Kidney (tissue), 14 donors: Measurements from ENCODE around the gene CASP6. TPM values are rescaled to one million over a fixed set of nuclear protein-coding genes. Genes with fewer than 3 reads are reported as not detected.

Source experiments
- DNase-seq, 5 donors: peaks; one replicate each; pipeline ENCODE4 v3.0.0-alpha.2; 2013 to 2020
- FAIRE-seq: peaks from 2 replicates; lab custom pipeline; 2012; peaks lifted over from hg19 to GRCh38; lab: Jason Lieb, UNC
- H3K27ac ChIP-seq, 2 donors: one replicate each; pipeline ENCODE4 v1.7.0; 2013; ENCODE audit warnings: low read depth in 2 of 2, low read length in 2 of 2, inconsistent platforms in 1 of 2
- H3K27me3 ChIP-seq: one replicate; pipeline ENCODE4 v1.7.1; 2013; ENCODE audit warnings: low read length, inconsistent platforms; ENCODE audit not compliant: control insufficient read depth, insufficient read depth
- H3K36me3 ChIP-seq, 3 donors: one replicate each; pipeline versions ENCODE4 v1.7.0 to v1.7.1; 2013; ENCODE audit warnings: low read length in 3 of 3, control low read depth in 1 of 3, inconsistent platforms in 1 of 3; ENCODE audit not compliant: insufficient read depth in 3 of 3, control insufficient read depth in 2 of 3
- H3K4me1 ChIP-seq, 3 donors: one replicate each; pipeline versions ENCODE4 v1.7.0 to v1.7.1; 2013; ENCODE audit warnings: low read length in 3 of 3, inconsistent platforms in 1 of 3, low read depth in 1 of 3; ENCODE audit not compliant: control insufficient read depth in 2 of 3, insufficient read depth in 2 of 3
- H3K4me3 ChIP-seq, 3 donors: one replicate each; pipeline versions ENCODE4 v1.7.0 to v1.8.1; 2013; ENCODE audit warnings: low read length in 3 of 3, control low read depth in 1 of 3, inconsistent platforms in 1 of 3
- H3K9ac ChIP-seq, 3 donors: one replicate each; pipeline versions ENCODE4 v1.7.0 to v1.7.1; 2013; ENCODE audit warnings: low read length in 3 of 3, control low read depth in 1 of 3, inconsistent platforms in 1 of 3
- H3K9me3 ChIP-seq, 3 donors: one replicate each; pipeline versions ENCODE4 v1.7.0 to v1.7.1; 2013; ENCODE audit warnings: low read length in 3 of 3, control low read depth in 1 of 3, inconsistent platforms in 1 of 3; ENCODE audit not compliant: control insufficient read depth in 2 of 3, insufficient read depth in 1 of 3
- intact Hi-C: fragments of 100-400 bp; cut with DNase I; formaldehyde crosslinking; loops from one replicate; pipeline ENCODE4 v1.11.1; 2022
- polyA plus RNA-seq: library from polyadenylated mRNA; stranded (reverse); fragments of 350-450 nt; fragmentation: Illumina TruSeq; extraction: RNeasy Lipid Tissue Mini Kit (QIAGEN cat#74804); gene quantifications from one replicate; pipeline ENCODE4 v1.2.3, GENCODE V29; 2014; ENCODE audit warnings: low read depth, low replicate concordance; ENCODE audit not compliant: insufficient read depth
- total RNA-seq: library from RNA; stranded (reverse); fragmentation: NEBNext Ultra II Directional; extraction: Animal tissue kit (Norgen Biotek cat#: 25700); gene quantifications from one replicate; pipeline ENCODE4 v1.2.1, GENCODE V29; 2021
- TF ChIP-seq, protein P1 (sequence below): IDR thresholded peaks from 3 replicates; pipeline ENCODE4 v1.5.1; 2012; ENCODE audit warnings: mild to moderate bottlenecking, moderate library complexity, borderline replicate concordance; ENCODE audit not compliant: insufficient read depth; ENCODE audit errors: extremely low read depth
- donor health status: control.
- donor health status: control.
- donor health status: control.
- donor health status: control.
- donor health status: control.
- donor health status: DM: yes; HTN: yes; CAD: no.
- donor health status: Normal renal cell carcinoma (clear cell type).

CASP6 gene
- total and polyA plus RNA-seq, 2 donors from 2014 or later, result 20.7 to 21.6 TPM

DNA sequence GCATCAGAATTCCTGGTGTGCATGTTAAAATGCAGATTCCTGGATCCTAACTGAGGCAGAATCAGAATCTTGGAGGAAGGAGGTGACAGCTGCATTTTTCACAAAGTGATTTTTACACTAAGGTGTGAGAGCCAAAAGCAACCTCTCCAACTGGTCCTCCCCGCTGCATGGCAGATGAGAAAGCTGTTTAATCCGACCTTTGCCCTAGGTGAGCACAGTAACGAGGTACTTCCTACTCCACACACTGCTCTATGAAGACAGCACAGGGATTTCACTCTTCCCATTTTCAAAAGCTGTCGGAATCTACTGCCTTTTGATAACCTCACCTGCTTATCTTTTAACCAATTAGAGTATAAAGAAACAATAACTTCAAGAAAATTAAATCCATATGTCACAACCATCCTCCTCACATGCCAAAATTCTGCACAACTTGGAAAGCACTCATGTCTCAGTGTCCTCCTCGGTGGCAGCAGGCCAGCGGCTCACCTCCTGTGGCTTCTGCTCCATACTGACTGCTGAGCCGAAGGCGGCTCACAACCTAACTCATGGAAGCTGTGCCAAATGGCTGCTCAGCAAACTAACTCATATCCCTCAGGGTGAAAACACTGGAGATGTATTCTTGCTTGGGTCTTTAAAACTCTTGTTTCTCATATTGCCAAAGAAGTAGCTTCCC is 3.6 kb downstream of the CASP6 start:
- TF ChIP-seq, protein P1, sequence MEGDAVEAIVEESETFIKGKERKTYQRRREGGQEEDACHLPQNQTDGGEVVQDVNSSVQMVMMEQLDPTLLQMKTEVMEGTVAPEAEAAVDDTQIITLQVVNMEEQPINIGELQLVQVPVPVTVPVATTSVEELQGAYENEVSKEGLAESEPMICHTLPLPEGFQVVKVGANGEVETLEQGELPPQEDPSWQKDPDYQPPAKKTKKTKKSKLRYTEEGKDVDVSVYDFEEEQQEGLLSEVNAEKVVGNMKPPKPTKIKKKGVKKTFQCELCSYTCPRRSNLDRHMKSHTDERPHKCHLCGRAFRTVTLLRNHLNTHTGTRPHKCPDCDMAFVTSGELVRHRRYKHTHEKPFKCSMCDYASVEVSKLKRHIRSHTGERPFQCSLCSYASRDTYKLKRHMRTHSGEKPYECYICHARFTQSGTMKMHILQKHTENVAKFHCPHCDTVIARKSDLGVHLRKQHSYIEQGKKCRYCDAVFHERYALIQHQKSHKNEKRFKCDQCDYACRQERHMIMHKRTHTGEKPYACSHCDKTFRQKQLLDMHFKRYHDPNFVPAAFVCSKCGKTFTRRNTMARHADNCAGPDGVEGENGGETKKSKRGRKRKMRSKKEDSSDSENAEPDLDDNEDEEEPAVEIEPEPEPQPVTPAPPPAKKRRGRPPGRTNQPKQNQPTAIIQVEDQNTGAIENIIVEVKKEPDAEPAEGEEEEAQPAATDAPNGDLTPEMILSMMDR, result no peak
- no peak overlapping the region for H3K27ac ChIP-seq
- FAIRE-seq, result no peak
- H3K36me3 ChIP-seq, result peaks cover 0 to 3% (median 0%) of the 10 kb centered on the region in 3 donors
- DNase-seq, result no peak
- no peak overlapping the region for H3K9ac ChIP-seq
- H3K9me3 ChIP-seq, result no peaks in the 10 kb centered on the region
- intact Hi-C loops, result loop anchor here (10.0 kb wide), 1 partner anchor 105 kb away; the partner anchor contains the start of gene CFI
- no peaks in the 10 kb centered on the region for H3K27me3 ChIP-seq
- H3K4me3 ChIP-seq, result no peak overlapping the region
- peaks cover 0 to 14% (median 8%) of the 10 kb centered on the region in 3 donors for H3K4me1 ChIP-seq

DNA sequence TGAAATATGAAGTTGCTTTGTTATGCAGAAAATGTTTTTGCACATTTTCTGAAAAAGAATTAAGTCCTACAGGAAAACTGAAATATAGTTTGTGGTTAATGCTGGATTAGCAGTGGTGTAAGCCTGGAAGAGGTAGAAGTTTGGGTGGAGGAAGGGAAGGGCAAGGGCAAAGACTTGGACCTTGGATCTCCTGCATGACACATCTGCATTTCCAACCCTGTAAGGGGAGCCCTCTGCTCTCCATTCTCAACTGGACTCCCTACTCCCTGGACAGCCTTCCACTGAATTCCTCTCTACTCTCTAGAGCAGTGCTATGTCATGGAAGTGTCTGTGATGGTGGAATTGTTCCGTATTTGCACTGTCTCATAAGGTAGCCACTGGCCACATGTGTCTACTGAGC is 4.6 kb downstream of the CASP6 start:
- no peak for DNase-seq
- peaks cover 0 to 10% (median 5%) of the 10 kb centered on the region in 3 donors for H3K4me1 ChIP-seq
- no peak for FAIRE-seq
- H3K9me3 ChIP-seq, result no peaks in the 10 kb centered on the region
- no peaks in the 10 kb centered on the region for H3K27me3 ChIP-seq
- peaks cover 0 to 10% (median 0%) of the 10 kb centered on the region in 3 donors for H3K36me3 ChIP-seq
- H3K27ac ChIP-seq, result no peak overlapping the region
- H3K9ac ChIP-seq, result no peak overlapping the region
- intact Hi-C loops, result no loop called here
- H3K4me3 ChIP-seq, result no peak overlapping the region
- TF ChIP-seq, protein P1, result no peak

DNA sequence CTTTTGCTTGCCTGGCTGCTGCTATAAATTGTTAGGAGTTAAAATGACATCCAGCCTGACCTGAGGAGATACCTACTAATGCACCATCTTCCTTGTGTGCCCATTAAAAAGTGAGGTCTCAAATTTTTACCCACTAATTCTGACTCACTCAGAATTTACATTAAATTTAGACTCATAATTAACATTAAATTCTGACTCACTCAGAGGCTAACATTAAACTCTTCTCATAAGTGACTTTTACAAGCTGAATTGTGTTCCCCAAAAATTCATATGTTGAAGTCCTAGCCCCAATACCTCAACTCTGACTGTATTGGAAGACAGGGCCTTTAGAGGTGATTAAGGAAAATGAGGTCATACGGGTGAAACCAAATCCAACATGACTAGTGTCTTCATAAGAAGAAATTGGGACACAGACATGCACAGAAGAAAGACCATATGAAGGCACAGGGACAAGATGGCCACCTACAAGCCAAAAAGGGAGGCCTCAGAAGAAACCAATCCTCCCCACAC is 11.8 kb downstream of the CASP6 start:
- FAIRE-seq (no peak), DNase-seq (no peak)
- H3K27ac ChIP-seq, result no peak overlapping the region
- peaks cover 7 to 11% (median 7%) of the 10 kb centered on the region in 3 donors for H3K36me3 ChIP-seq
- TF ChIP-seq, protein P1, result no peak
- H3K4me1 ChIP-seq, result no peaks in the 10 kb centered on the region
- H3K27me3 ChIP-seq, result no peaks in the 10 kb centered on the region
- intact Hi-C loops, result no loop called here
- no peak overlapping the region for H3K4me3 ChIP-seq
- no peak overlapping the region for H3K9ac ChIP-seq
- H3K9me3 ChIP-seq, result no peaks in the 10 kb centered on the region
